Measurements from ENCODE around the gene STON2. TPM values are rescaled to one million over a fixed set of nuclear protein-coding genes. Genes with fewer than 3 reads are reported as not detected.

The STON2 gene, protein sequence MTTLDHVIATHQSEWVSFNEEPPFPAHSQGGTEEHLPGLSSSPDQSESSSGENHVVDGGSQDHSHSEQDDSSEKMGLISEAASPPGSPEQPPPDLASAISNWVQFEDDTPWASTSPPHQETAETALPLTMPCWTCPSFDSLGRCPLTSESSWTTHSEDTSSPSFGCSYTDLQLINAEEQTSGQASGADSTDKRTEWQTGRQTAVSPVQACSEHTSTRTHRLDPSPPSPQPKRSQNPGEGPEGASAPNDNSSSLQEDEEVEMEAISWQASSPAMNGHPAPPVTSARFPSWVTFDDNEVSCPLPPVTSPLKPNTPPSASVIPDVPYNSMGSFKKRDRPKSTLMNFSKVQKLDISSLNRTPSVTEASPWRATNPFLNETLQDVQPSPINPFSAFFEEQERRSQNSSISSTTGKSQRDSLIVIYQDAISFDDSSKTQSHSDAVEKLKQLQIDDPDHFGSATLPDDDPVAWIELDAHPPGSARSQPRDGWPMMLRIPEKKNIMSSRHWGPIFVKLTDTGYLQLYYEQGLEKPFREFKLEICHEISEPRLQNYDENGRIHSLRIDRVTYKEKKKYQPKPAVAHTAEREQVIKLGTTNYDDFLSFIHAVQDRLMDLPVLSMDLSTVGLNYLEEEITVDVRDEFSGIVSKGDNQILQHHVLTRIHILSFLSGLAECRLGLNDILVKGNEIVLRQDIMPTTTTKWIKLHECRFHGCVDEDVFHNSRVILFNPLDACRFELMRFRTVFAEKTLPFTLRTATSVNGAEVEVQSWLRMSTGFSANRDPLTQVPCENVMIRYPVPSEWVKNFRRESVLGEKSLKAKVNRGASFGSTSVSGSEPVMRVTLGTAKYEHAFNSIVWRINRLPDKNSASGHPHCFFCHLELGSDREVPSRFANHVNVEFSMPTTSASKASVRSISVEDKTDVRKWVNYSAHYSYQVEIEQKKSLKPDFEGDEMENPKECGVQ
- 10 to 100 TPM; 10.5 to 37.4 (median 14.8) TPM for total RNA-seq

- TF ChIP-seq, protein P1, sequence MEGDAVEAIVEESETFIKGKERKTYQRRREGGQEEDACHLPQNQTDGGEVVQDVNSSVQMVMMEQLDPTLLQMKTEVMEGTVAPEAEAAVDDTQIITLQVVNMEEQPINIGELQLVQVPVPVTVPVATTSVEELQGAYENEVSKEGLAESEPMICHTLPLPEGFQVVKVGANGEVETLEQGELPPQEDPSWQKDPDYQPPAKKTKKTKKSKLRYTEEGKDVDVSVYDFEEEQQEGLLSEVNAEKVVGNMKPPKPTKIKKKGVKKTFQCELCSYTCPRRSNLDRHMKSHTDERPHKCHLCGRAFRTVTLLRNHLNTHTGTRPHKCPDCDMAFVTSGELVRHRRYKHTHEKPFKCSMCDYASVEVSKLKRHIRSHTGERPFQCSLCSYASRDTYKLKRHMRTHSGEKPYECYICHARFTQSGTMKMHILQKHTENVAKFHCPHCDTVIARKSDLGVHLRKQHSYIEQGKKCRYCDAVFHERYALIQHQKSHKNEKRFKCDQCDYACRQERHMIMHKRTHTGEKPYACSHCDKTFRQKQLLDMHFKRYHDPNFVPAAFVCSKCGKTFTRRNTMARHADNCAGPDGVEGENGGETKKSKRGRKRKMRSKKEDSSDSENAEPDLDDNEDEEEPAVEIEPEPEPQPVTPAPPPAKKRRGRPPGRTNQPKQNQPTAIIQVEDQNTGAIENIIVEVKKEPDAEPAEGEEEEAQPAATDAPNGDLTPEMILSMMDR (IDR thresholded peaks at IDR 0.05; ENCODE audit: low read depth), result no peak
Observed at GRCh38 chr14:81400202-81400678, at the start of gene STON2. STON2 (minus strand) TSS chr14:81400324; CDS start chr14:81398382, 1,942 bp downstream.

GRCh38 chr14:81449576-81449975, 49.5 kb upstream of the STON2 start:
- TF ChIP-seq, protein P1 (IDR thresholded peaks at IDR 0.05; ENCODE audit: low read depth), result no peak

DNA sequence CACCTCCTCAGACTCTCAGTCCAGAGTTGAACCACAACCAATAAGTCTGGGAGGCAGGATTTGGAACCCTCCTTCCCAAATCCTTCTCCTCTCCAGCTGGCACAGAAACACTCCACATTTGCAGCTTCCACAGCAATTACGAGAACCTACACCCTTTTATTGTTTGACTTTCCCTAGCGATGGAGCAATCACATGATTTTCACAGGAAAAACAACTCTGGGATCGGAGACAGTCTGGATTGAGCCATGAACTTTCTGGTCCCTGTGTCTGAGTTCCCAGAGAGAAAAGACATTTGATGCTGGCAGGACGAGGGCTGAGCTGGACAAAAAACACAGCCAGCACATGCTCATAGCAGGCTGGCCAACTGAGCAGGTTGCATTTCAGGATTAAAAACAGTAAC, 49.0 kb upstream of the STON2 start:
- TF ChIP-seq, protein P1 (IDR thresholded peaks at IDR 0.05; ENCODE audit: low read depth), result no peak

GRCh38 chr14:81447021-81447764, 47.1 kb upstream of the STON2 start:
- TF ChIP-seq, protein P1 (IDR thresholded peaks at IDR 0.05; ENCODE audit: low read depth), result no peak

DNA sequence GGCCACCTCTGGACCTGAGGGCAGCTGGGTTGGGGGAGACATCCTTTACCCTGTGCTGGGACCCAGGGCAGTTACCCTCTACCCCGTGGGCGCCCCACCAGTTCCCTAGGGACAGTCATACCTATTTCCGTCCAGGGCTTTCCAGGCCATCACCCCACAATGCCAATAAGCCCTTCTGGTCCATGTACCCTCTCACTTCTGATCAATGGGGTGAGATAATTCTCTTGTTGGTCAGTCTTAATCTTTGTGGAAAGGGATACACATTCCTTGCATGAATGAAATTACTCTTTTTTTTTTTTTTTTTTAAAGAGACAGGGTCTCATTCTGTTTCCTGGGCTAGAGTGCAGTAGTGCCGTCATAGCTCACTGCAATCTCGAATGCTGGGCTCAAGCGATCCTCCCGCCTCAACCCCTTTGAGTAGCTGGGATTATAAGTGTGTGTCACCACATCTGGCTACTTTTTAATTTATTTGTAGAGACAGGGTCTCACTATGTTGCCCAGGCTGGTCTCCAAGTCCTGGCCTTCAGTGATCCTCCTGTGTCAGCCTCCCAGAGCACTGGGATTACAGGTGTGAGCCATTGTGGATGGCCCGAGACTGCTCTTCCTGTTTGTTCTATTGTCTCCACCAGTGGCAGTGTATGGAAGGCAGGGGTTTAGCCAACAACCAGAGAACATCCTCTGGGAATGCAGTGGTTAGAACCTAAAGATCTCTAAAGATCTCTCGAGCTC, 46.3 kb upstream of the STON2 start:
- TF ChIP-seq, protein P1 (IDR thresholded peaks at IDR 0.05; ENCODE audit: low read depth), result no peak

DNA sequence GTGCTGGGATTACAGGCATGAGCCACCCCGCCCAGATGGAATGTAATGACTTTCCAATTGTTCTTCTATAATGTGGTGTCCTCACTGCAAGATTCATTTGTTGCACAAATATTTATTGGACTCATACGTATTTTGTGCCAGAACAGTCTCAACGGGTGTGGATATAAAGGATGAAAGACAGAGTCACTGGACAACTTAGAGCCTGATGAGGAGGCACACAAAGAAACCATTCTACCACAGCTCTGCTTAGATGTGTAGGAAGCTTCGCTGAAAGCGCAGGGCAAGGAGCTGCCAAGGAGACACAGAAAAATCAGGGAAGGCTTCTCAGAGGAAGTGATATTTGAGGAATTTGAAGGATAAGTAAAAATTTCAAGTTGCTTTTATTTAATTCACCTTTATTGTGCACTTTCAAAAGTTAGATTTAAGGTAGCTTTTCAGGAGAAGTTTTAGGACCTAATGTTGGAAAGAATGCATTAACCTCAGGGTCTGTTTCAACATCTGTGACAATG, 41.6 kb upstream of the STON2 start:
- TF ChIP-seq, protein P1 (IDR thresholded peaks at IDR 0.05; ENCODE audit: low read depth), result no peak

All from subcutaneous adipose tissue (tissue), 4 donors.